ENCODE results near the gene UBE2O. TPM values are rescaled to one million over a fixed set of nuclear protein-coding genes. Genes with fewer than 3 reads are reported as not detected.

Gene UBE2O
- total and polyA plus RNA-seq, 2 experiments from 2014 or later = 30.4 to 79.4 TPM

DNA sequence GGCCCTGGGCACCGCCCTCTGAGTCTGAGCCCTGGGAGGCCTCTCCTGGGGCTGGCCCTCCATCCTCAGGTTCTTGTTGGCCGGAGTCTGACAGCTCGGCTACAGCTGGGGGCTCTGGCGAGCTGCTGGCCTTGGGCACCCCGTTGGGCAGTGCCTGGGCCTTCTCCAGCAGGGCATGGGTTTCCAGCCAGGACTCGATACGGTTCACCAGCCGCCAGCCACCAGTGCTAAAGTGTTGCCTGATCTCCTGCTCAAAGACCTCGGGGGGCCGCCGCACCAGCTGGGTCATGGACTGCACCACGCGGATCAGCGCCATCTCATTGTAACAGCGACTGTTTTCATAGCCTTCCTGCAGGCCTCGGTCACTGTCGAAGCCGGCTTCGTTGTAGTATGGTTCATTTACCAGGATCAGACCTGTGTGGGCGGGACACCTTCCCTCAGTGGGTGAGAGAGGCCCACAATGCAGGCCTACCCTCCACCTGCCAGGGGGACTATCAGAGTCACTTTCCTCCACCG, 61.7 kb downstream of the UBE2O start:
- no peak overlapping the region for H3K4me3 ChIP-seq
- no peak overlapping the region for H3K27ac ChIP-seq (ENCODE audit: low read depth)
- peaks cover 22% of the 10 kb centered on the region for H3K4me1 Mint-ChIP-seq
- no peaks in the 10 kb centered on the region for H3K9me2 ChIP-seq (ENCODE audit: insufficient read depth)
- ATAC-seq (no peak), DNase-seq (ENCODE audit: low spot score) (no peak)
- peaks cover 19% of the 10 kb centered on the region for H3K36me3 ChIP-seq (ENCODE audit: insufficient read depth)
- peak overlapping the region; percentile 18; the same call in 1 of the 2 replicates for H3K27ac Mint-ChIP-seq
- no peak overlapping the region for H3K4me2 ChIP-seq
- H3K27me3 Mint-ChIP-seq (ENCODE audit: insufficient read depth, low read depth, poor library complexity) = peaks cover 19% of the 10 kb centered on the region
- H3K36me3 Mint-ChIP-seq (ENCODE audit: low read depth) = peaks cover 56% of the 10 kb centered on the region
- H3F3A ChIP-seq (replicated peaks; ENCODE audit: low read depth) = peaks cover 19% of the 10 kb centered on the region; the same call in 1 of the 2 replicates
- no peak overlapping the region for H2AFZ ChIP-seq
- no peaks in the 10 kb centered on the region for H3K79me2 ChIP-seq (replicated peaks; ENCODE audit: insufficient read depth)
- no peaks in the 10 kb centered on the region; the same call in 1 of the 3 replicates for H3K9me3 Mint-ChIP-seq
- H3K4me1 ChIP-seq (ENCODE audit: insufficient read depth) = peaks cover 18% of the 10 kb centered on the region
- H4K20me1 ChIP-seq (replicated peaks; ENCODE audit: insufficient read depth) = no peaks in the 10 kb centered on the region
- TF ChIP-seq EZH2 (IDR thresholded peaks at IDR 0.05; ENCODE audit: low read depth, unreplicated experiment) (no peak), POLR2AphosphoS5 (IDR thresholded peaks at IDR 0.05; ENCODE audit: low read depth) (no peak), CREB1 (CRISPR knock-in tag; IDR thresholded peaks at IDR 0.05; ENCODE audit: low read depth) (no peak), ZNF114 (CRISPR knock-in tag; IDR thresholded peaks at IDR 0.05) (no peak), ZNF331 (CRISPR knock-in tag; IDR thresholded peaks at IDR 0.05; ENCODE audit: low read depth) (no peak), EZH2phosphoT487 (IDR thresholded peaks at IDR 0.05; ENCODE audit: unreplicated experiment) (no peak), STAT1 (IDR thresholded peaks at IDR 0.05; ENCODE audit: unreplicated experiment) (no peak), JUNB (IDR thresholded peaks at IDR 0.05; ENCODE audit: unreplicated experiment) (no peak), NANOG (IDR thresholded peaks at IDR 0.05; ENCODE audit: borderline replicate concordance) (no peak)
- TF ChIP-seq, protein P1, sequence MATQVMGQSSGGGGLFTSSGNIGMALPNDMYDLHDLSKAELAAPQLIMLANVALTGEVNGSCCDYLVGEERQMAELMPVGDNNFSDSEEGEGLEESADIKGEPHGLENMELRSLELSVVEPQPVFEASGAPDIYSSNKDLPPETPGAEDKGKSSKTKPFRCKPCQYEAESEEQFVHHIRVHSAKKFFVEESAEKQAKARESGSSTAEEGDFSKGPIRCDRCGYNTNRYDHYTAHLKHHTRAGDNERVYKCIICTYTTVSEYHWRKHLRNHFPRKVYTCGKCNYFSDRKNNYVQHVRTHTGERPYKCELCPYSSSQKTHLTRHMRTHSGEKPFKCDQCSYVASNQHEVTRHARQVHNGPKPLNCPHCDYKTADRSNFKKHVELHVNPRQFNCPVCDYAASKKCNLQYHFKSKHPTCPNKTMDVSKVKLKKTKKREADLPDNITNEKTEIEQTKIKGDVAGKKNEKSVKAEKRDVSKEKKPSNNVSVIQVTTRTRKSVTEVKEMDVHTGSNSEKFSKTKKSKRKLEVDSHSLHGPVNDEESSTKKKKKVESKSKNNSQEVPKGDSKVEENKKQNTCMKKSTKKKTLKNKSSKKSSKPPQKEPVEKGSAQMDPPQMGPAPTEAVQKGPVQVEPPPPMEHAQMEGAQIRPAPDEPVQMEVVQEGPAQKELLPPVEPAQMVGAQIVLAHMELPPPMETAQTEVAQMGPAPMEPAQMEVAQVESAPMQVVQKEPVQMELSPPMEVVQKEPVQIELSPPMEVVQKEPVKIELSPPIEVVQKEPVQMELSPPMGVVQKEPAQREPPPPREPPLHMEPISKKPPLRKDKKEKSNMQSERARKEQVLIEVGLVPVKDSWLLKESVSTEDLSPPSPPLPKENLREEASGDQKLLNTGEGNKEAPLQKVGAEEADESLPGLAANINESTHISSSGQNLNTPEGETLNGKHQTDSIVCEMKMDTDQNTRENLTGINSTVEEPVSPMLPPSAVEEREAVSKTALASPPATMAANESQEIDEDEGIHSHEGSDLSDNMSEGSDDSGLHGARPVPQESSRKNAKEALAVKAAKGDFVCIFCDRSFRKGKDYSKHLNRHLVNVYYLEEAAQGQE (IDR thresholded peaks at IDR 0.05; ENCODE audit: unreplicated experiment) = no peak
- TF ChIP-seq, protein P2, sequence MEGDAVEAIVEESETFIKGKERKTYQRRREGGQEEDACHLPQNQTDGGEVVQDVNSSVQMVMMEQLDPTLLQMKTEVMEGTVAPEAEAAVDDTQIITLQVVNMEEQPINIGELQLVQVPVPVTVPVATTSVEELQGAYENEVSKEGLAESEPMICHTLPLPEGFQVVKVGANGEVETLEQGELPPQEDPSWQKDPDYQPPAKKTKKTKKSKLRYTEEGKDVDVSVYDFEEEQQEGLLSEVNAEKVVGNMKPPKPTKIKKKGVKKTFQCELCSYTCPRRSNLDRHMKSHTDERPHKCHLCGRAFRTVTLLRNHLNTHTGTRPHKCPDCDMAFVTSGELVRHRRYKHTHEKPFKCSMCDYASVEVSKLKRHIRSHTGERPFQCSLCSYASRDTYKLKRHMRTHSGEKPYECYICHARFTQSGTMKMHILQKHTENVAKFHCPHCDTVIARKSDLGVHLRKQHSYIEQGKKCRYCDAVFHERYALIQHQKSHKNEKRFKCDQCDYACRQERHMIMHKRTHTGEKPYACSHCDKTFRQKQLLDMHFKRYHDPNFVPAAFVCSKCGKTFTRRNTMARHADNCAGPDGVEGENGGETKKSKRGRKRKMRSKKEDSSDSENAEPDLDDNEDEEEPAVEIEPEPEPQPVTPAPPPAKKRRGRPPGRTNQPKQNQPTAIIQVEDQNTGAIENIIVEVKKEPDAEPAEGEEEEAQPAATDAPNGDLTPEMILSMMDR (conservative IDR thresholded peaks at IDR 0.05; ENCODE audit: low read depth in 2 of 2) = no peak
- TF ChIP-seq, protein P3, sequence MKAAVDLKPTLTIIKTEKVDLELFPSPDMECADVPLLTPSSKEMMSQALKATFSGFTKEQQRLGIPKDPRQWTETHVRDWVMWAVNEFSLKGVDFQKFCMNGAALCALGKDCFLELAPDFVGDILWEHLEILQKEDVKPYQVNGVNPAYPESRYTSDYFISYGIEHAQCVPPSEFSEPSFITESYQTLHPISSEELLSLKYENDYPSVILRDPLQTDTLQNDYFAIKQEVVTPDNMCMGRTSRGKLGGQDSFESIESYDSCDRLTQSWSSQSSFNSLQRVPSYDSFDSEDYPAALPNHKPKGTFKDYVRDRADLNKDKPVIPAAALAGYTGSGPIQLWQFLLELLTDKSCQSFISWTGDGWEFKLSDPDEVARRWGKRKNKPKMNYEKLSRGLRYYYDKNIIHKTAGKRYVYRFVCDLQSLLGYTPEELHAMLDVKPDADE (IDR thresholded peaks at IDR 0.05) = no peak
- TF ChIP-seq, protein P4, sequence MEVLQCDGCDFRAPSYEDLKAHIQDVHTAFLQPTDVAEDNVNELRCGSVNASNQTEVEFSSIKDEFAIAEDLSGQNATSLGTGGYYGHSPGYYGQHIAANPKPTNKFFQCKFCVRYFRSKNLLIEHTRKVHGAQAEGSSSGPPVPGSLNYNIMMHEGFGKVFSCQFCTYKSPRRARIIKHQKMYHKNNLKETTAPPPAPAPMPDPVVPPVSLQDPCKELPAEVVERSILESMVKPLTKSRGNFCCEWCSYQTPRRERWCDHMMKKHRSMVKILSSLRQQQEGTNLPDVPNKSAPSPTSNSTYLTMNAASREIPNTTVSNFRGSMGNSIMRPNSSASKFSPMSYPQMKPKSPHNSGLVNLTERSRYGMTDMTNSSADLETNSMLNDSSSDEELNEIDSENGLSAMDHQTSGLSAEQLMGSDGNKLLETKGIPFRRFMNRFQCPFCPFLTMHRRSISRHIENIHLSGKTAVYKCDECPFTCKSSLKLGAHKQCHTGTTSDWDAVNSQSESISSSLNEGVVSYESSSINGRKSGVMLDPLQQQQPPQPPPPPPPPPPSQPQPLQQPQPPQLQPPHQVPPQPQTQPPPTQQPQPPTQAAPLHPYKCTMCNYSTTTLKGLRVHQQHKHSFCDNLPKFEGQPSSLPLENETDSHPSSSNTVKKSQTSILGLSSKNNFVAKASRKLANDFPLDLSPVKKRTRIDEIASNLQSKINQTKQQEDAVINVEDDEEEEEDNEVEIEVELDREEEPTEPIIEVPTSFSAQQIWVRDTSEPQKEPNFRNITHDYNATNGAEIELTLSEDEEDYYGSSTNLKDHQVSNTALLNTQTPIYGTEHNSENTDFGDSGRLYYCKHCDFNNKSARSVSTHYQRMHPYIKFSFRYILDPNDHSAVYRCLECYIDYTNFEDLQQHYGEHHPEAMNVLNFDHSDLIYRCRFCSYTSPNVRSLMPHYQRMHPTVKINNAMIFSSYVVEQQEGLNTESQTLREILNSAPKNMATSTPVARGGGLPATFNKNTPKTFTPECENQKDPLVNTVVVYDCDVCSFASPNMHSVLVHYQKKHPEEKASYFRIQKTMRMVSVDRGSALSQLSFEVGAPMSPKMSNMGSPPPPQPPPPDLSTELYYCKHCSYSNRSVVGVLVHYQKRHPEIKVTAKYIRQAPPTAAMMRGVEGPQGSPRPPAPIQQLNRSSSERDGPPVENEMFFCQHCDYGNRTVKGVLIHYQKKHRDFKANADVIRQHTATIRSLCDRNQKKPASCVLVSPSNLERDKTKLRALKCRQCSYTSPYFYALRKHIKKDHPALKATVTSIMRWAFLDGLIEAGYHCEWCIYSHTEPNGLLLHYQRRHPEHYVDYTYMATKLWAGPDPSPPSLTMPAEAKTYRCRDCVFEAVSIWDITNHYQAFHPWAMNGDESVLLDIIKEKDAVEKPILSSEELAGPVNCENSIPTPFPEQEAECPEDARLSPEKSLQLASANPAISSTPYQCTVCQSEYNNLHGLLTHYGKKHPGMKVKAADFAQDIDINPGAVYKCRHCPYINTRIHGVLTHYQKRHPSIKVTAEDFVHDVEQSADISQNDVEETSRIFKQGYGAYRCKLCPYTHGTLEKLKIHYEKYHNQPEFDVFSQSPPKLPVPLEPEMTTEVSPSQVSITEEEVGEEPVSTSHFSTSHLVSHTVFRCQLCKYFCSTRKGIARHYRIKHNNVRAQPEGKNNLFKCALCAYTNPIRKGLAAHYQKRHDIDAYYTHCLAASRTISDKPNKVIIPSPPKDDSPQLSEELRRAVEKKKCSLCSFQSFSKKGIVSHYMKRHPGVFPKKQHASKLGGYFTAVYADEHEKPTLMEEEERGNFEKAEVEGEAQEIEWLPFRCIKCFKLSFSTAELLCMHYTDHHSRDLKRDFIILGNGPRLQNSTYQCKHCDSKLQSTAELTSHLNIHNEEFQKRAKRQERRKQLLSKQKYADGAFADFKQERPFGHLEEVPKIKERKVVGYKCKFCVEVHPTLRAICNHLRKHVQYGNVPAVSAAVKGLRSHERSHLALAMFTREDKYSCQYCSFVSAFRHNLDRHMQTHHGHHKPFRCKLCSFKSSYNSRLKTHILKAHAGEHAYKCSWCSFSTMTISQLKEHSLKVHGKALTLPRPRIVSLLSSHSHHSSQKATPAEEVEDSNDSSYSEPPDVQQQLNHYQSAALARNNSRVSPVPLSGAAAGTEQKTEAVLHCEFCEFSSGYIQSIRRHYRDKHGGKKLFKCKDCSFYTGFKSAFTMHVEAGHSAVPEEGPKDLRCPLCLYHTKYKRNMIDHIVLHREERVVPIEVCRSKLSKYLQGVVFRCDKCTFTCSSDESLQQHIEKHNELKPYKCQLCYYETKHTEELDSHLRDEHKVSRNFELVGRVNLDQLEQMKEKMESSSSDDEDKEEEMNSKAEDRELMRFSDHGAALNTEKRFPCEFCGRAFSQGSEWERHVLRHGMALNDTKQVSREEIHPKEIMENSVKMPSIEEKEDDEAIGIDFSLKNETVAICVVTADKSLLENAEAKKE (CRISPR knock-in tag; IDR thresholded peaks at IDR 0.05) = no peak
- H3K27me3 ChIP-seq (ENCODE audit: insufficient read depth) = peaks cover 3% of the 10 kb centered on the region; the same call in 1 of the 2 replicates
- no peak overlapping the region for H3K4me3 Mint-ChIP-seq

Data from GM23338 (cell line).